GM12801 (cell line): ENCODE results near the gene FUBP1.

Experiments used
- CTCF ChIP-seq: IDR thresholded peaks from one replicate; pipeline ENCODE4 v1.5.1; 2011; ENCODE audit warnings: control low read depth; ENCODE audit not compliant: insufficient read length; ENCODE audit errors: extremely low read depth

The FUBP1 gene

GRCh38 chr1:77906019-77906545, 72.8 kb downstream of the FUBP1 start:
- no peak for TF ChIP-seq CTCF

GRCh38 chr1:77905603-77906002, 73.3 kb downstream of the FUBP1 start:
- no peak for TF ChIP-seq CTCF

DNA sequence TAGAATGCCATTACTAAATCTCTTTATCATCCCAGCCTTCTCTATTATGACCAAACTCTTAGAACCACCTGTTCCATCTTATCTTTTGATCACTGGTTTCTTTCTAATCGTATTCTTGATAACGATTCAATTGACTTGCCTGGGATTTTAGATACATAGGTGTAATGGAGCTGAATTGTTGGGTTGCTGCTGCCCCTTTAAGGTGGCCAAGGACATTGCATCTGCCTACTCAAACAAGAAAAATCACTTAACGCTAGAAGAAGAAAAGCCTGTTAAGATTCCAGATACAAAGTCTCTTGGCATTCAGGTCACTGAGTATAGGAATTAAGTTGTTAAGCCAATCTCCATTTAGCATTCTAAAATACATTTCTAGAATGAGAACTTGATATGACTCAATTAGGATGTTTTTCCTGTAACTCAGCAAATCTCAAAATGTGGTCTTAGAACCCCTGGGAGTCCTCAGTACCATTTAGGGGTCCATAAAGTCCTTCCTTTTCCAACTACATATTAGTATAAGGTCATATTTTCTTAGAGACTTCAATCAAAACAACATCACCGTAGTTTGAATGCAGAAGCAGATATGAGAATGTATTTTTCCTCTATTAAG, 78.1 kb downstream of the FUBP1 start:
- no peak for TF ChIP-seq CTCF

DNA sequence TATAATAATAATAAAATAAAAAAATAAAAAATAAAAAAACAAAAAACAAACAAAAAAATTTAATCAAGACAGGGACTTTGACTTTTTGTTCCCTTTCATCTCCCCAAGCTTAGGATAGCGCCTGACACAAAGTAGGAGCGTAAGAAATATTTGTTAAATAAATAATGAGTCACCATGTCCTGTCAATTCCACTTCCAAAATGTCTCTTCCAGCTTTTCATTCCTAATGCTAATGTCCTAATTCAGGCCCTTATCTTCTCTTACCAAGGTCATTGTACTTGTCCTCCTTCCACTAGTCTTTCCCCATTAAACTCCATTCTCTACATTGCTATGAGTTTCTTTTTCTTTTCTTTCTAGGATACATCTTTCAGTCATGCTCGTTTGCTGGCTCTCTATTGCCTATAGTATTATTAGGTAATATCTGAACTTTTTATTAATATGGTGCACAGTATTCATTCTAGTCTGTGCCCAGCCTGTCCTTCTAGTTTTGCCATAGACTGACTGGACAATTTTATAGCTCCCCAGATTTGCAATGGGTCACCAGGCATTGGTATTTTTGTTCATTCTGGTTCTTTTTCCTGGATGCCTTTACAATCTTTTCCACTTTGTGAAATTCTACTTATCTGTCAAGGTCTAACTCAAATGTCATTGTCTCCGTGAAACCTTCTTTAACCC, 79.1 kb downstream of the FUBP1 start:
- TF ChIP-seq CTCF, result no peak
